H9 (cell line): ENCODE results near the gene ATF7. TPM values are rescaled to one million over a fixed set of nuclear protein-coding genes. Genes with fewer than 3 reads are reported as not detected.
A peak's percentile ranks its signal among the peaks of the same experiment; 100 is the strongest.

Source experiments
- DNase-seq: peaks from one replicate; pipeline ENCODE4 v3.0.0-alpha.2; 2017
- H2AFZ ChIP-seq: one replicate; pipeline ENCODE4 v1.6.1; 2013; ENCODE audit warnings: mild to moderate bottlenecking, low read length, control low read depth, moderate library complexity
- H2AK5ac ChIP-seq: 2 replicates; pipeline ENCODE4 v1.6.1; 2013; ENCODE audit warnings: low read length, control low read depth, mixed read lengths; ENCODE audit not compliant: insufficient read length
- H2BK120ac ChIP-seq: one replicate; pipeline ENCODE4 v1.6.1; 2013; ENCODE audit warnings: low read depth, mild to moderate bottlenecking, low read length, control low read depth, inconsistent platforms; ENCODE audit not compliant: poor library complexity, severe bottlenecking
- H2BK12ac ChIP-seq: 2 replicates; pipeline ENCODE4 v1.6.1; 2013; ENCODE audit warnings: low read length, control low read depth, mixed read lengths, low read depth; ENCODE audit not compliant: insufficient read length
- H2BK15ac ChIP-seq: 2 replicates; pipeline ENCODE4 v1.6.1; 2013; ENCODE audit warnings: low read depth, low read length, control low read depth
- H2BK20ac ChIP-seq: one replicate; pipeline ENCODE4 v1.6.1; 2013; ENCODE audit warnings: low read depth, mild to moderate bottlenecking, low read length, control low read depth, inconsistent platforms; ENCODE audit not compliant: poor library complexity, severe bottlenecking
- H2BK5ac ChIP-seq: 2 replicates; pipeline ENCODE4 v1.6.1; 2013; ENCODE audit warnings: low read length, control low read depth, mixed read lengths; ENCODE audit not compliant: insufficient read length
- H3K14ac ChIP-seq: 2 replicates; pipeline ENCODE4 v1.6.1; 2013; ENCODE audit warnings: low read length, control low read depth; ENCODE audit not compliant: insufficient read depth
- H3K18ac ChIP-seq: 2 replicates; pipeline ENCODE4 v1.6.1; 2013; ENCODE audit warnings: low read depth, mild to moderate bottlenecking, mixed read lengths, low read length, control low read depth; ENCODE audit not compliant: insufficient read length
- H3K23ac ChIP-seq: 2 replicates; pipeline ENCODE4 v1.6.1; 2013; ENCODE audit warnings: low read length, control low read depth, mixed read lengths, low read depth; ENCODE audit not compliant: insufficient read length
- H3K23me2 ChIP-seq: 2 replicates; pipeline ENCODE4 v1.6.1; 2013; ENCODE audit warnings: low read depth, mild to moderate bottlenecking, mixed read lengths, low read length, control low read depth; ENCODE audit not compliant: insufficient read length, poor library complexity, severe bottlenecking
- H3K27ac ChIP-seq: 2 replicates; pipeline ENCODE4 v1.5.1; 2013; ENCODE audit warnings: low read length, control low read depth, mixed read lengths, low read depth; ENCODE audit not compliant: insufficient read length
- H3K27me3 ChIP-seq: 2 replicates; pipeline ENCODE4 v1.6.1; 2013; ENCODE audit warnings: low read length, control low read depth, inconsistent platforms; ENCODE audit not compliant: insufficient read depth
- H3K4ac ChIP-seq: 2 replicates; pipeline ENCODE4 v1.6.1; 2013; ENCODE audit warnings: low read depth, mild to moderate bottlenecking, control low read depth, inconsistent platforms, low read length, moderate library complexity
- H3K4me1 ChIP-seq: 2 replicates; pipeline ENCODE4 v1.6.1; 2013; ENCODE audit warnings: low read length, control low read depth, inconsistent platforms; ENCODE audit not compliant: insufficient read depth
- H3K4me2 ChIP-seq: 2 replicates; pipeline ENCODE4 v1.6.1; 2013; ENCODE audit warnings: low read length, control low read depth, mixed read lengths; ENCODE audit not compliant: insufficient read length, insufficient read depth
- H3K56ac ChIP-seq: 2 replicates; pipeline ENCODE4 v1.6.1; 2013; ENCODE audit warnings: low read depth, mild to moderate bottlenecking, mixed read lengths, low read length, control low read depth; ENCODE audit not compliant: insufficient read length
- H3K79me1 ChIP-seq: 2 replicates; pipeline ENCODE4 v1.6.1; 2013; ENCODE audit warnings: low read depth, mild to moderate bottlenecking, moderate library complexity, low read length, control low read depth, inconsistent platforms; ENCODE audit not compliant: insufficient read depth, poor library complexity, severe bottlenecking
- H3K79me2 ChIP-seq: 2 replicates; pipeline ENCODE4 v1.6.1; 2013; ENCODE audit warnings: low read length, control low read depth, inconsistent platforms; ENCODE audit not compliant: insufficient read depth
- H3K9ac ChIP-seq: 2 replicates; pipeline ENCODE4 v1.6.1; 2013; ENCODE audit warnings: low read length, control low read depth, mixed read lengths; ENCODE audit not compliant: insufficient read length; ENCODE audit errors: extremely low read depth
- H3K9me3 ChIP-seq: one replicate; pipeline ENCODE4 v1.6.1; 2013; ENCODE audit warnings: low read depth, low read length, inconsistent platforms; ENCODE audit not compliant: control insufficient read depth
- H3T11ph ChIP-seq: one replicate; pipeline ENCODE4 v1.6.1; 2013; ENCODE audit warnings: mild to moderate bottlenecking, low read length, control low read depth, inconsistent platforms
- H4K20me1 ChIP-seq: one replicate; pipeline ENCODE4 v1.6.1; 2013; ENCODE audit not compliant: control insufficient read depth, insufficient read length, insufficient read depth
- H4K5ac ChIP-seq: 2 replicates; pipeline ENCODE4 v1.6.1; 2013; ENCODE audit warnings: low read depth, mild to moderate bottlenecking, mixed read lengths, low read length, control low read depth; ENCODE audit not compliant: insufficient read length
- H4K8ac ChIP-seq: replicated peaks from 2 replicates; pipeline ENCODE4 v1.6.1; 2013; ENCODE audit warnings: low read length, control low read depth, mixed read lengths, low read depth; ENCODE audit not compliant: insufficient read length
- H4K91ac ChIP-seq: 2 replicates; pipeline ENCODE4 v1.6.1; 2013; ENCODE audit warnings: low read depth, mild to moderate bottlenecking, moderate library complexity, mixed read lengths, low read length, control low read depth; ENCODE audit not compliant: insufficient read length
- H3K27ac Mint-ChIP-seq, 3 experiments: 2 replicates in 2 of 3; 3 replicates in 1 of 3; pipeline ENCODE4 v1.8.0; 2020 to 2021; ENCODE audit warnings: mixed read lengths in 3 of 3, mild to moderate bottlenecking in 1 of 3, moderate library complexity in 1 of 3
- H3K27me3 Mint-ChIP-seq: 2 replicates; pipeline ENCODE4 v1.8.0; 2021; ENCODE audit warnings: low read depth, mild to moderate bottlenecking, moderate library complexity, mixed read lengths
- H3K36me3 Mint-ChIP-seq, 3 experiments: 2 replicates in 2 of 3; 3 replicates in 1 of 3; pipeline ENCODE4 v1.8.0; 2020 to 2021; ENCODE audit warnings: low read depth in 3 of 3, mixed read lengths in 3 of 3; ENCODE audit not compliant: insufficient read depth in 1 of 3
- H3K4me1 Mint-ChIP-seq, 2 experiments: 2 replicates each; pipeline ENCODE4 v1.8.0; 2020; ENCODE audit warnings: mixed read lengths in 2 of 2
- H3K4me3 Mint-ChIP-seq, 2 experiments: 2 replicates in 1 of 2; 3 replicates in 1 of 2; pipeline ENCODE4 v1.8.0; 2020 to 2021; ENCODE audit warnings: mild to moderate bottlenecking in 2 of 2, mixed read lengths in 2 of 2, moderate library complexity in 1 of 2
- H3K9me3 Mint-ChIP-seq, 2 experiments: 2 replicates in 1 of 2; 3 replicates in 1 of 2; pipeline ENCODE4 v1.8.0; 2020; ENCODE audit warnings: mild to moderate bottlenecking in 2 of 2, mixed read lengths in 2 of 2, moderate library complexity in 1 of 2
- WGBS: extraction: QIAGEN DNeasy Blood & Tissue Kit; methylation state at CpG from one replicate; pipeline ENCODE4 v1.1.7; 2013; ENCODE audit warnings: missing lambda C conversion rate, low lambda C conversion rate, mixed read lengths; ENCODE audit not compliant: insufficient read length; ENCODE audit errors: extremely low coverage; 5-methylcytosine and 5-hydroxymethylcytosine counted together
- total RNA-seq: library from RNA; stranded (reverse); gene quantifications from 2 replicates; pipeline ENCODE4 v1.2.1, GENCODE V29; 2021
- TF ChIP-seq, protein P1 (sequence below): fragments of 200-600 bp; sonication (generic); conservative IDR thresholded peaks from 3 replicates; pipeline ENCODE4 v1.8.0; 2021; ENCODE audit warnings: antibody characterized with exemption, mild to moderate bottlenecking

The ATF7 gene
- total RNA-seq, 1 experiment from 2014 or later: 17.7 TPM

DNA sequence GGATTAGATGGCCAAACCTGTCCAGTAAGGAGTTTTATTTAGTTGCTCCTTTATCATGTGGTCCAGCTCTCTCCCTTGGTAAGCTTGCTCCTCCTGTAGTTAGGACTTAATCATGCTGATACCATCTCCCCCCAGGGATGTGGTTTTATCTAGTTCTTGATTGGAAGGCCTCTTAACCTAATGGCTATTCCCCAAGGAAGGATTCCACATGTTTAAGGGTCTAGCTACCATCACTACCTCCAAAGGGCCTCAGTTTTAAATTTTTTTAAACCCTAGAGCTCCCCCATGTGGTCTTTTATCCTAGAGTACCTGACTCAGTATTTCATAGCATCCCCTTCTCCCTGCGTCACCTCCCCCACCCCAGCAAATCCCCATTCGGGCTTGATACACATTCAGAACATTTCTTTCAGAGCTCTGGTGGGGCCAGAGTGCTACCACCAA is 149.4 kb downstream of the ATF7 start:
- no peak overlapping the region for H4K5ac ChIP-seq
- WGBS: no CpG with 5 or more reads among the region's 2 CpGs
- H2BK12ac ChIP-seq: no peak overlapping the region
- H3K4me2 ChIP-seq: no peak overlapping the region
- DNase-seq: no peak
- no peak overlapping the region for H2BK120ac ChIP-seq
- no peak overlapping the region for H2AK5ac ChIP-seq
- H3K4me3 Mint-ChIP-seq: peak overlapping the region in 1 of 2 experiments; percentile 42; a peak in 1 of 5 replicates
- H3K27ac Mint-ChIP-seq: peak overlapping the region; percentile 40 to 81 (median 71); a peak in 5 of 7 replicates
- no peaks in the 10 kb centered on the region for H3K9me3 ChIP-seq
- no peak overlapping the region for H3K56ac ChIP-seq
- no peak overlapping the region for H4K91ac ChIP-seq
- no peak overlapping the region for H4K8ac ChIP-seq
- peaks cover 63 to 95% (median 89%) of the 10 kb centered on the region in 3 experiments for H3K36me3 Mint-ChIP-seq
- H3K4ac ChIP-seq: no peak overlapping the region
- H3K79me2 ChIP-seq: no peaks in the 10 kb centered on the region
- H3K9ac ChIP-seq: no peak overlapping the region
- H2BK15ac ChIP-seq: no peak overlapping the region
- no peaks in the 10 kb centered on the region for H3K27me3 ChIP-seq
- no peak overlapping the region for H3T11ph ChIP-seq
- no peaks in the 10 kb centered on the region for H3K23me2 ChIP-seq
- no peak overlapping the region for H3K23ac ChIP-seq
- no peak overlapping the region for H2AFZ ChIP-seq
- TF ChIP-seq, protein P1, sequence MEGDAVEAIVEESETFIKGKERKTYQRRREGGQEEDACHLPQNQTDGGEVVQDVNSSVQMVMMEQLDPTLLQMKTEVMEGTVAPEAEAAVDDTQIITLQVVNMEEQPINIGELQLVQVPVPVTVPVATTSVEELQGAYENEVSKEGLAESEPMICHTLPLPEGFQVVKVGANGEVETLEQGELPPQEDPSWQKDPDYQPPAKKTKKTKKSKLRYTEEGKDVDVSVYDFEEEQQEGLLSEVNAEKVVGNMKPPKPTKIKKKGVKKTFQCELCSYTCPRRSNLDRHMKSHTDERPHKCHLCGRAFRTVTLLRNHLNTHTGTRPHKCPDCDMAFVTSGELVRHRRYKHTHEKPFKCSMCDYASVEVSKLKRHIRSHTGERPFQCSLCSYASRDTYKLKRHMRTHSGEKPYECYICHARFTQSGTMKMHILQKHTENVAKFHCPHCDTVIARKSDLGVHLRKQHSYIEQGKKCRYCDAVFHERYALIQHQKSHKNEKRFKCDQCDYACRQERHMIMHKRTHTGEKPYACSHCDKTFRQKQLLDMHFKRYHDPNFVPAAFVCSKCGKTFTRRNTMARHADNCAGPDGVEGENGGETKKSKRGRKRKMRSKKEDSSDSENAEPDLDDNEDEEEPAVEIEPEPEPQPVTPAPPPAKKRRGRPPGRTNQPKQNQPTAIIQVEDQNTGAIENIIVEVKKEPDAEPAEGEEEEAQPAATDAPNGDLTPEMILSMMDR: peak; percentile 63
- no peak overlapping the region for H3K18ac ChIP-seq
- H3K9me3 Mint-ChIP-seq: no peaks in the 10 kb centered on the region
- no peak overlapping the region for H3K14ac ChIP-seq
- H3K4me1 Mint-ChIP-seq: peaks cover 39 to 60% of the 10 kb centered on the region in 2 experiments
- H3K79me1 ChIP-seq: peaks cover 8% of the 10 kb centered on the region
- H4K20me1 ChIP-seq: no peaks in the 10 kb centered on the region
- no peaks in the 10 kb centered on the region; the same call in 1 of the 2 replicates for H3K27me3 Mint-ChIP-seq
- H3K4me1 ChIP-seq: no peaks in the 10 kb centered on the region
- no peak overlapping the region for H3K27ac ChIP-seq
- no peak overlapping the region for H2BK20ac ChIP-seq
- H2BK5ac ChIP-seq: no peak overlapping the region
